Activated naive CD8-positive, alpha-beta T cell treated with anti-CD3 and anti-CD28 coated beads, Interleukin-2, amount 50 U/mL, for 24 hours (primary cell): ENCODE measurements around the gene SSBP3.
"Not testable (repeated sequence)": the region's sequence is repeated elsewhere in the genome, so short reads cannot be mapped to it uniquely, and the experiment has no call there.

Experiments used
- ATAC-seq: fragments of 150-1000 bp; cut with Tn5 transposase; one replicate; pipeline ENCODE4 v1.10.0; 2021
- DNase-seq: peaks from one replicate; pipeline ENCODE4 v3.0.0; 2021
- H3K27ac Mint-ChIP-seq: one replicate; pipeline ENCODE4 v1.8.0; 2021; ENCODE audit warnings: mild to moderate bottlenecking, mixed read lengths
- H3K27me3 Mint-ChIP-seq: one replicate; pipeline ENCODE4 v1.8.0; 2021; ENCODE audit warnings: mixed read lengths
- H3K36me3 Mint-ChIP-seq: one replicate; pipeline ENCODE4 v1.8.0; 2021; ENCODE audit warnings: low read depth, mixed read lengths
- H3K4me1 Mint-ChIP-seq: one replicate; pipeline ENCODE4 v1.8.0; 2021; ENCODE audit warnings: mixed read lengths
- H3K4me3 Mint-ChIP-seq: one replicate; pipeline ENCODE4 v1.8.0; 2021; ENCODE audit warnings: mild to moderate bottlenecking, moderate library complexity, mixed read lengths
- H3K9me3 Mint-ChIP-seq: one replicate; pipeline ENCODE4 v1.8.0; 2021; ENCODE audit warnings: mixed read lengths

The SSBP3 gene

DNA sequence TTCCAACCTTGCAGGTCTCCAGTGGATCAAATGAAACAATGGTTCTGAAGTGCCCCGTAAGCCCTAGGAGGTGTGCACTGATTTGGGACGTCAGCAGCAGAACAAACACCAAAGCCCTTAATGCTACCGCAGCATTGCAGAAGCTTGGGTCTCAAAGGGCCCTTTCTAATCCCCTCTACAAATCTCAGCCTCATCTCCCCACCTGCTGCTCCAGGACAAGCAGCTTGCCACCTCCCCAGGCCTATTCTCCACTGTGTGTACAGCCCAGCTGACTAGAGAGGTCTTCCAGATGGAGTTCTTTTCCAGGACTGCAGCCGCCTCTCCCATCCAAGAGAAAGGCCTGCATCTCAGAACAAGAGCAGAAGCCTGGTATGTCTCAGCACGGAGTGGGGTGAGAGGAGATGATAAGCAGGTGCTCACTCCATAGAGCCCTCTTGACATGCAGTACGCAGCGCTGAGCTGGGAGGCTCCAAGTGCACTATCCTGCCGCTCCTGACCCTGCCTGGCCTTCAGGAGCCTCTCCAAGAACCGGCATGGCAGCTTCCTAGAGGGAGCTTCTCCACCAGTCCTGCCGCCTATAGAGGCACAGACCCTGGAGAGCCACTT is 160.0 kb downstream of the SSBP3 start:
- no peak overlapping the region for H3K27ac Mint-ChIP-seq
- no peaks in the 10 kb centered on the region for H3K9me3 Mint-ChIP-seq

DNA sequence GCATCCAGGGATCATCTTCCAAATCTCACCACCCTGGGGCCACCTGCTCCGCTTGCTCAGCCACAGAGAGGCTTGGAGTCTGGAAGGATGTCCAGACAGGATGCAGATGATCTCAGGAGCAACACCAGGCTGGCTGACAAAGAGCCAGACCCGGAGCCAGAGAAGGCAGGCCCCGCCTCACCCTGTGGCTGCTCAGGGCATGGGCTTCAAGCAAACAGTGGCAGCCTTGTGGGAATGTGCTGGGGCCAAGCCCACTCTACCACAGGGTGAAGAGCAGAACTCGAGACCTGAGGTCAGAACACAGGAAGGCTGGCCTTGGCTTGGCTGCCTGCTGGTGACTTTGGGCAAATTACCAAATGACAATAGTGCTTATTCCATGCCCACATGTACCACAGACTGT is 160.7 kb downstream of the SSBP3 start:
- H3K36me3 Mint-ChIP-seq = no peaks in the 10 kb centered on the region
- DNase-seq (no peak), ATAC-seq (no peak)
- H3K4me3 Mint-ChIP-seq = no peak overlapping the region
- no peaks in the 10 kb centered on the region for H3K27me3 Mint-ChIP-seq
- H3K9me3 Mint-ChIP-seq = no peaks in the 10 kb centered on the region
- no peak overlapping the region for H3K27ac Mint-ChIP-seq
- H3K4me1 Mint-ChIP-seq = no peaks in the 10 kb centered on the region

More for the DNA sequence above, 160.0 kb downstream of the SSBP3 start:
- ATAC-seq (peak; percentile 5), DNase-seq (no peak)
- H3K36me3 Mint-ChIP-seq = no peaks in the 10 kb centered on the region
- H3K4me1 Mint-ChIP-seq = no peaks in the 10 kb centered on the region
- no peaks in the 10 kb centered on the region for H3K27me3 Mint-ChIP-seq
- H3K4me3 Mint-ChIP-seq = no peak overlapping the region

DNA sequence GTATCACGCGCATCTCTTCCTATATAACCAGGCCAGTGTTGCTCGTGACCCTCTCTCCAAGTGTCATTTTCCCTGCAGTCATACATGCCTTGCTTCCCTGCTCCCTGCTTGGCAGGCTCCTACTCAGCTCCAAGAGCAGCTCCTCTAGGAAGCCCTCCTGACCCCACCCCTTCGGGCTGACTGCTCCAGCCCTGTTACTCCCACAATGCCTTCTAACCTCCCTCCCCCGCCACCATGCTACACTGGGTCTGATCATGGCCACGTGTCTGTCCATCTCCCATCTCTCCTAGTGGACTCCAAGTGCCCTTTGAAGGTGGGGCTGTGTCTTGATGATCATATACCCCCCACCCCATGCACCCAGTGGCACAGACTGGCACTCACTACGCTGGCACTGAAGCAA is 161.5 kb downstream of the SSBP3 start:
- Mint-ChIP-seq H3K4me1 (no peaks in the 10 kb centered on the region), H3K27me3 (no peaks in the 10 kb centered on the region), H3K36me3 (no peaks in the 10 kb centered on the region), H3K4me3 (no peak overlapping the region), H3K27ac (peak overlapping the region; percentile 30), H3K9me3 (no peaks in the 10 kb centered on the region)
- DNase-seq (no peak), ATAC-seq (no peak)

DNA sequence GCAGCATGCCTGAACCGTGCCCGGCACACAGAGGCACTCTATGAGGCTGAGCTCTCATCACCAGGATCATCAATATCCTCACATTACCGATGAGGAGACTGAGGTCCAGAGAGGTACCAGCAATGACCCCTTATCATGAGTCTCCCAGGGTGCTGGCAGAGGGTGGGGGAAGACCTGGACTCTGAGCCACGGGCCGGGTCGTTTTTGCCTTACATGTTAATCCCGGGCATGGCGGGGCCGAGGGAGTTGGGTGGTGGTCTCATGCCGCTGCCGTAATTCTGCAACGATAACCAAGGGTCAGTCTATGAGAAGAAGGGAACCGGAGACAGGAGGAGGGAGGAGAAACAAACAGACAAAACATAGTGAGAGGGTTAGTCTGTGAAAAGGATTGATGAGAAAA is 163.2 kb downstream of the SSBP3 start:
- ATAC-seq (no peak), DNase-seq (no peak)
- Mint-ChIP-seq H3K9me3 (no peaks in the 10 kb centered on the region), H3K36me3 (no peaks in the 10 kb centered on the region), H3K4me3 (no peak overlapping the region), H3K4me1 (no peaks in the 10 kb centered on the region), H3K27ac (no peak overlapping the region), H3K27me3 (no peaks in the 10 kb centered on the region)

DNA sequence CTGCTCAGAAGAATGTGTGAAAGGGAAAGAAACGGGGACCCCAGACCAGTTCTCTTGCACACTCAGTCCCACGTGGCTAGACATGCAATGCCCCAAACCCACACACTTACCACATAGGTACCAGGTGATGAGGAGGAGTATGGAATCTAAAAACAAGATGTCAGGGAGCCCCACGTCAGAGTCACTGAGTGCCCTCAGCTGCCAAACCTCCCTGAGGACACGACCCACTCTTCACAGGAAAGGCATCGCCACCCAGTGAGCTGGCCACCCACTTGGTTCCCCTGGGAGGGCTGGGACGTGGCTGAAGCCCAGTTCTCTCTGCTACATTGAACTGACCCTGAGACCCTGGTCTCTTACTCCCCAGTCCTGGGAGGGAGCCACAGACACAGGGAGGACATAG is 164.8 kb downstream of the SSBP3 start:
- Mint-ChIP-seq H3K36me3 (peaks cover 8% of the 10 kb centered on the region), H3K4me3 (no peak overlapping the region), H3K27me3 (no peaks in the 10 kb centered on the region), H3K4me1 (no peaks in the 10 kb centered on the region), H3K27ac (no peak overlapping the region), H3K9me3 (no peaks in the 10 kb centered on the region)
- no peak for ATAC-seq
- no peak for DNase-seq

DNA sequence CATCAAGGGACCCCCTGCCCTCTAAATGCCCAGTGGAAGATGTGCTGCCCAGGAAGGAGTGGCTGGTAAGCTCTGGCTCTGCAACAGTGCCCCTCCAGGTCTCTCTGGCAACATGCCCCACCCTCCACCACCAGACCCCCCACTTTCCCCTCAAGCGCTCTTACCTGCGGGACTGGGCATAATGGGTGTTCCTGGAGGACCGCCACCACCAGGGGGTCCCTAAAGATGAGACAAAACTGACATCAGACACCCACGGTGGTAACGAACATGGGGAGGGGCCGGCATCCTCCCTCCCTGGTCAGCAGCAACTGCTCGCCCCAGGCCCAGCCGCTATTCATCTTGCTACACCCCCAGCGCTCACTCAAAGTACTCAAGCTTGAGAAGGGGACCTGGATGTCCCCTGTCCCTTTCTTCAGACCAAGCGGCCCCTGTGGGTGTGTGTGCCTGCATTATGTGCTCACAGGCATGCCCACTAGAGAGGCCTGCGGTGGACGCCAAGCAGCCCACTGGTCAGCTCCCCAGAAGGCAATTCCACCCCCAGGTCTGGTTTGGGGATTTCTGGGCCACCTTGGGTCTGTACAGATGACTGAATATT is 165.4 kb downstream of the SSBP3 start:
- no peak for DNase-seq
- Mint-ChIP-seq H3K4me1 (no peaks in the 10 kb centered on the region), H3K36me3 (peaks cover 8% of the 10 kb centered on the region), H3K27me3 (no peaks in the 10 kb centered on the region), H3K27ac (no peak overlapping the region), H3K9me3 (no peaks in the 10 kb centered on the region), H3K4me3 (no peak overlapping the region)
- no peak for ATAC-seq

DNA sequence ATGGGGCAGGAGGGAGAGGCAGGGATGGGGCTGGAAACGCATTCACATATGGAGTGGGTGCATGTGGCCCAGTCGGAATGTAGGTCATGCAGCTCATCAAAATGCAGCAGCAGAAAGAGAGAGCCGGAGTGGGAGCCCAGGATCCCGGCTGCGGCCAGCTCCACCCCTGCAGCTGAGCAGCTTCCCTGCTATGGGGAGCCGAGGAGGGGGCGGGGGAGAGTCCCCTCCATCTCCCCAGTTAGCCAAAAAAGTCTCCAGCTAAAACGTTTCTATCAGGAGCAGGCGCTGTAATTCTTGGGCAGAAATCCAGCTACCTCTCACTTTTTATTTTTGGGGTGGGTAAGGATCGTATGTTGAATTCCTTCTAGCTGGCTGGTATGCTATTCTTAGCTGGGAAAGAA is 166.6 kb downstream of the SSBP3 start:
- no peak overlapping the region for H3K27ac Mint-ChIP-seq
- H3K4me1 Mint-ChIP-seq = no peaks in the 10 kb centered on the region
- ATAC-seq = no peak
- peaks cover 10% of the 10 kb centered on the region for H3K36me3 Mint-ChIP-seq
- no peaks in the 10 kb centered on the region for H3K9me3 Mint-ChIP-seq
- H3K4me3 Mint-ChIP-seq = no peak overlapping the region
- no peaks in the 10 kb centered on the region for H3K27me3 Mint-ChIP-seq
- no peak for DNase-seq

DNA sequence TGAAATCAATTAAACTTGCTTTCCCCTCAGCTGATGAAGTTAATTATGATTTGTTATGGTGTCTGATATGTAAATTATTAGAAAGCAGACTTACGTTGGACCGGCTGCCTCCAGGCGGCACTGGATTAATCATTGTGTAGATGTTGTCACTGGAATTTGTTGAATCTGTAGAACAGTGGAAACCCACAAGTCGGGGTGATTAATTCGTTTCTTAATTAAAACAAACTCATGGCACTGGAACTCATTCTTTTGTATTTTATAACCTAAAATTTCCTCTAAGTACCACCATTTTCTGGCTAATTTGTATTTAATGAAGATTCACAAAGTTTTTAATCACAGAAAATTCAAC is 167.2 kb downstream of the SSBP3 start:
- DNase-seq = no peak
- H3K4me3 Mint-ChIP-seq = no peak overlapping the region
- H3K9me3 Mint-ChIP-seq = no peaks in the 10 kb centered on the region
- ATAC-seq = no peak
- H3K36me3 Mint-ChIP-seq = peaks cover 10% of the 10 kb centered on the region
- no peak overlapping the region for H3K27ac Mint-ChIP-seq
- H3K27me3 Mint-ChIP-seq = no peaks in the 10 kb centered on the region
- H3K4me1 Mint-ChIP-seq = no peaks in the 10 kb centered on the region

DNA sequence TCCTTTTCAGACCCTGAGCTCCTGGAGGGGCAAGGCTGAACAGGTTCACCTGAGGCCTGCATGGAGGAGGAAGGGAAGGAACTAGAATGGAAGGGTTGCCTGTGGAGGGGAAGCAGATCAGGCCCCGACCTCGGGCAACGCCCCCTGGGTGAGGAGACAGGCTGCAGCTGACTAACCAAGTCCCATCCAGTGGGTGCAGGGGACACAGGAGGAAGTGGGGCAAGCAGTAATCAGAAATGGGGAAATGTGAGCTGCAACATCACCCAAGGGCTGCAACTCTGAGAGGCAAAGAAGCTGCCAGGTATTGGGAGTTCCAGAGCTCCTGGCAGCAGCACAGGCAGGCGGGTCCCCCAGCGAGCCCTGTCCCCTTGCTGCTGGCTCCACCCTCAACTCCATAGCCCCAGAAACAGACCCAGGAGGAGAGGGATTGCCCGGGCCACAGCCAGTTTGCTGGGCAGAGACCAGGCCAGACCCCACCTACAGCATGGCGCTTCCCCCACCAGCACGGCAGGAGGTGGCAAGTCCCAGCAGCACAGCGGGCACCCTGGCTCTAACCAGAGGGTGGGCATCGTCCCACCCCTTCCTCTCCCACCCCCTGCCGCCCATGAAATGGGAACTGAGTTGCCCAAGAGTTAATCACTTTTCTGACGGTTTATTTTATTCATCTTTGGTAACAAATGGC is 167.7 kb downstream of the SSBP3 start:
- H3K4me1 Mint-ChIP-seq = no peaks in the 10 kb centered on the region
- H3K27ac Mint-ChIP-seq = no peak overlapping the region
- DNase-seq = no peak
- no peaks in the 10 kb centered on the region for H3K27me3 Mint-ChIP-seq
- no peak overlapping the region for H3K4me3 Mint-ChIP-seq
- H3K36me3 Mint-ChIP-seq = peaks cover 10% of the 10 kb centered on the region
- no peak for ATAC-seq
- no peaks in the 10 kb centered on the region for H3K9me3 Mint-ChIP-seq

DNA sequence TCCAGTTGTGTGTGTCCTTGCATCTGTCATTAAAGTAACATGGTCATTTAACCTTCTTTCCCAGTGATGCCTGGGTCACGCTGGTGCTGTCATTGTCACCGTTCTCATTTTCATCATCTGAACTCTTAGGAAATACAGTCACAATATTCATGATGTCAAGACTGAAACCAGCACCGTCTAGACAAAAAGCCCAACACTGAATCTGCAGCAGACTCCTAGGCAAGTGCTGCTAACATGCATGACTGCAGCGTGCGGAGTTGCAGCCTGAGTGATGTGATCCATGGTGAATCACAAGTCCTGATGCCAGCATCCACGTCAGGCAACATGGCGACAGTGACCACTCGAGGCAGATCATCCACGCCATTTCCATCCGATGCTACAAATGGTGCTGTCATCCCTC is 168.6 kb downstream of the SSBP3 start:
- H3K9me3 Mint-ChIP-seq = no peaks in the 10 kb centered on the region
- H3K27ac Mint-ChIP-seq = peak overlapping the region; percentile 23
- H3K4me3 Mint-ChIP-seq = no peak overlapping the region
- peaks cover 10% of the 10 kb centered on the region for H3K36me3 Mint-ChIP-seq
- DNase-seq (no peak), ATAC-seq (peak; percentile 14)
- H3K4me1 Mint-ChIP-seq = no peaks in the 10 kb centered on the region
- H3K27me3 Mint-ChIP-seq = no peaks in the 10 kb centered on the region

DNA sequence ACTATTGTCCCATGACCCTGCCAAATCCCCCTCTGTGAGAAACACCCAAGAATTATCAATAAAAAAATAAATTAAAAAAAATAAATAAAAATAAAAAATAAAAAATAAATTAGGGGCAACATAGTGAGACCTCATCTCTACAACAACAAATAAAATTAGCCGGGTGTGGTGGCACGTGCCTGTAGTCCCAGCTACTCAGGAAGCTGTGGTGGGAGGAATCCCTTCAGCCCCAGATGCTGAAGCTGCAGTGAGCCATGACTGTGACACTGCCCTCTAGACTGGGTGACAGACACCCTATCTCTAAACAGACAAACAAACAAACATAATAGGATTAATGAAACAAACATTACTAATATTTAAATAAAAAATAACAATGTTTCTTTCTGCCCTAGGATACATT is 171.9 kb downstream of the SSBP3 start:
- Mint-ChIP-seq H3K9me3 (no peaks in the 10 kb centered on the region), H3K27me3 (no peaks in the 10 kb centered on the region), H3K27ac (no peak overlapping the region), H3K4me3 (no peak overlapping the region), H3K4me1 (peaks cover 24% of the 10 kb centered on the region), H3K36me3 (peaks cover 20% of the 10 kb centered on the region)
- ATAC-seq (no peak), DNase-seq (no peak)

DNA sequence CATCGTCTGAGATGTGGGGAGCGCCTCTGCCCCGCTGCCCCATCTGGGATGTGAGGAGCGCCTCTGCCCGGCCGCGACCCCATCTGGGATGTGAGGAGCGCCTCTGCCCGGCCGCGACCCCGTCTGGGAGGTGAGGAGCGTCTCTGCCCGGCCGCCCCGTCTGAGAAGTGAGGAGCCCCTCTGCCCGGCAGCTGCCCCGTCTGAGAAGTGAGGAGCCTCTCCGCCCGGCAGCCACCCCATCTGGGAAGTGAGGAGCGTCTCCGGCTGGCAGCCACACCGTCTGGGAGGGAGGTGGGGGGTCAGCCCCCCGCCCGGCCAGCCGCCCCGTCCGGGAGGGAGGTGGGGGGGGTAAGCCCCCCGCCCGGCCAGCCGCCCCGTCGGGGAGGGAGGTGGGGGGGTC is 173.0 kb downstream of the SSBP3 start:
- Mint-ChIP-seq H3K4me1 (peaks cover 31% of the 10 kb centered on the region), H3K36me3 (peaks cover 20% of the 10 kb centered on the region)
- not testable (repeated sequence) for H3K27me3 Mint-ChIP-seq, H3K27ac Mint-ChIP-seq, ATAC-seq, DNase-seq, H3K4me3 Mint-ChIP-seq, H3K9me3 Mint-ChIP-seq

DNA sequence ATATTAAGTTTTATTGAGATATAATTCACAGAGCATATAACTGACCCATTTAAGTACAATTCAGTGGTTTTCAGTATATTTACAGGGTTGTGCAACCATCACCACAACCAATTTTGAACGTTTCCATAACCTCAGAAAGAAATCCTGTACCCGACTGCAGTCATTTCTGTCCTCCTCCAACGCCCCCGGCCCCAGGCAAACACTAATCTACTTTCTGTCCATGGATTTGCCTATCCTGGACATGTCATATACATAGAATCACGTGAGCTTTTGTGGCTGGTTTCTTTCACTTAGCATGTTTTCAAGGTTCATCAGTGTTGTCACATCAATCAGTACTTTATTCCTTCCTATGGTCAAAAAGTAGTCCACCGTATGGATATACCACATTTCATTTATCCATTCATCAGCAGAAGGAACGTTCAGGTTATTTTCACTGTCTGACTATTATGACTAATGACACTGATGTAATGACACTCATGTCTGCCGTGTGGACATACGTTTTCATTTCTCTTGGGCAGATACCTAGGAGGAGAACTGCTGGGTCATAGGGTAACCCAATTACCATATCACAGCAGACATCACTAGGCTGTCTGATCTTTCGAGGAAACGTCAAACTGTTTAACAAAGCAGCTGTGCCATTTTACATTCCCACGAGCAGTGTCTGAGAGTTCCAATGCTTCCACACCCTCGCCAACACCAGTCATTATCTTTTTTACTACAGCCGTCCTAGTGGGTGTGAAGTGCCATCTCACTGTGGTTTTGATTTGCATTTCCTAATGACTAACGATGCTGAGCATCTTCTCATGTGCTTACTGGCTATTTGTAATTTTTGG is 175.5 kb downstream of the SSBP3 start:
- Mint-ChIP-seq H3K4me1 (peaks cover 35% of the 10 kb centered on the region), H3K27ac (peak overlapping the region; percentile 77), H3K36me3 (peaks cover 15% of the 10 kb centered on the region), H3K9me3 (no peaks in the 10 kb centered on the region), H3K27me3 (no peaks in the 10 kb centered on the region), H3K4me3 (peak overlapping the region; percentile 0)
- DNase-seq (peak; percentile 60), ATAC-seq (peak; percentile 46)

DNA sequence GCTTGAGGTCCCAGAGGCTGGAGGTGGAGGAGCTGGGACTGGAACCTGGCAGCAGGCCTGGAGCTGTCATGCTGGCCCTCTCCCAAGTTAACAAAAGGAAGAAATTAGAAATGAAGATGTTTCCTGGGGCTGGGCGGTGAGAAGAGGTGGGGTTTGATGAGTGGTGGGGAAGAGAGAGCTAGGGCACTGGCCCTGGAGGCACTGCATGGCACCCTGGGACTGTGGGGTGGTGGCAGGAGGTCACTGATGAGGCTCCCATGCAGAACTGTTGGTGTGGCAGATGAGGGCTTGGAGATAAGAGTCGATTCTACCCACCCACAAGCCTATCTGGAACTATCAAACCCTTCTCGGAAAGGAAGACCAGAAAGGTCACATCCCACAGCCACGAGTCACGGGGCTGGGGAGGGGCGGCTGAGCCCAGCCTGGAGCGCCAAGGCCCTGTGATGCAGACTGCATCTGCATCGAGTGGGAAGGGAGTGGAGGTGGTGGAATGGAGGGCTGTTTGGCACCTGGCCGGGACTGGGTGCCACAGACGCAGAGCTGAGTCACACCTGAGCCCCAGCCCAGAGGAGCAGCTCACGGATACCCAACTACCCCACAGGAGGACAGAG is 176.8 kb downstream of the SSBP3 start:
- H3K4me3 Mint-ChIP-seq = peak overlapping the region; percentile 46
- H3K9me3 Mint-ChIP-seq = no peaks in the 10 kb centered on the region
- peak; percentile 80 for ATAC-seq
- H3K27me3 Mint-ChIP-seq = no peaks in the 10 kb centered on the region
- H3K4me1 Mint-ChIP-seq = peaks cover 38% of the 10 kb centered on the region
- H3K27ac Mint-ChIP-seq = peak overlapping the region; percentile 81
- DNase-seq = peak; percentile 59
- peaks cover 16% of the 10 kb centered on the region for H3K36me3 Mint-ChIP-seq
